IMR-90 (cell line): ENCODE data around the gene LRCH3.

ENCODE experiments used
- BHLHE40 ChIP-seq: fragments of 150-350 bp; IDR thresholded peaks from 2 replicates; pipeline ENCODE4 v1.6.1; 2016; ENCODE audit warnings: mild to moderate bottlenecking, low read depth, low read length
- CEBPB ChIP-seq: IDR thresholded peaks from 2 replicates; pipeline ENCODE4 v1.6.1; 2012; ENCODE audit warnings: low read depth, low read length, improper control_type of control experiment
- CHD1 ChIP-seq: IDR thresholded peaks from 2 replicates; pipeline ENCODE4 v1.6.1; 2012; ENCODE audit warnings: low read depth, low read length, improper control_type of control experiment
- MXI1 ChIP-seq: IDR thresholded peaks from 2 replicates; pipeline ENCODE4 v1.6.1; 2012; ENCODE audit warnings: low read depth, mild to moderate bottlenecking, low read length, moderate library complexity, borderline replicate concordance
- NFE2L2 ChIP-seq: fragments of 150-350 bp; IDR thresholded peaks from 2 replicates; pipeline ENCODE4 v1.6.1; 2016; ENCODE audit warnings: low read depth, mild to moderate bottlenecking, low read length
- POLR2A ChIP-seq: IDR thresholded peaks from 2 replicates; pipeline ENCODE4 v1.6.1; 2012; ENCODE audit warnings: mild to moderate bottlenecking, low read depth, low read length
- RCOR1 ChIP-seq: IDR thresholded peaks from 2 replicates; pipeline ENCODE4 v1.6.1; 2012; ENCODE audit warnings: mild to moderate bottlenecking, low read length, improper control_type of control experiment; ENCODE audit not compliant: insufficient replicate concordance
- RFX5 ChIP-seq: IDR thresholded peaks from 2 replicates; pipeline ENCODE4 v1.8.0; 2012; ENCODE audit warnings: low read depth, mild to moderate bottlenecking, low read length, moderate library complexity
- SMC3 ChIP-seq: fragments of 150-350 bp; IDR thresholded peaks from 2 replicates; pipeline ENCODE4 v1.6.1; 2016; ENCODE audit warnings: low read depth, mild to moderate bottlenecking, antibody characterized with exemption, low read length, moderate library complexity
- TF ChIP-seq, protein P1 (sequence below): conservative IDR thresholded peaks from 2 replicates; pipeline ENCODE4 v1.5.1; 2012; ENCODE audit warnings: mild to moderate bottlenecking, low read depth, low read length, improper control_type of control experiment

GRCh38 chr3:197784019-197784585 is 7.0 kb upstream of the LRCH3 start:
- TF ChIP-seq, protein P1, sequence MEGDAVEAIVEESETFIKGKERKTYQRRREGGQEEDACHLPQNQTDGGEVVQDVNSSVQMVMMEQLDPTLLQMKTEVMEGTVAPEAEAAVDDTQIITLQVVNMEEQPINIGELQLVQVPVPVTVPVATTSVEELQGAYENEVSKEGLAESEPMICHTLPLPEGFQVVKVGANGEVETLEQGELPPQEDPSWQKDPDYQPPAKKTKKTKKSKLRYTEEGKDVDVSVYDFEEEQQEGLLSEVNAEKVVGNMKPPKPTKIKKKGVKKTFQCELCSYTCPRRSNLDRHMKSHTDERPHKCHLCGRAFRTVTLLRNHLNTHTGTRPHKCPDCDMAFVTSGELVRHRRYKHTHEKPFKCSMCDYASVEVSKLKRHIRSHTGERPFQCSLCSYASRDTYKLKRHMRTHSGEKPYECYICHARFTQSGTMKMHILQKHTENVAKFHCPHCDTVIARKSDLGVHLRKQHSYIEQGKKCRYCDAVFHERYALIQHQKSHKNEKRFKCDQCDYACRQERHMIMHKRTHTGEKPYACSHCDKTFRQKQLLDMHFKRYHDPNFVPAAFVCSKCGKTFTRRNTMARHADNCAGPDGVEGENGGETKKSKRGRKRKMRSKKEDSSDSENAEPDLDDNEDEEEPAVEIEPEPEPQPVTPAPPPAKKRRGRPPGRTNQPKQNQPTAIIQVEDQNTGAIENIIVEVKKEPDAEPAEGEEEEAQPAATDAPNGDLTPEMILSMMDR, result no peak
- no peak for TF ChIP-seq BHLHE40
- TF ChIP-seq RCOR1, result no peak
- TF ChIP-seq RFX5, result no peak
- TF ChIP-seq POLR2A, result no peak
- no peak for TF ChIP-seq SMC3
- no peak for TF ChIP-seq CEBPB
- no peak for TF ChIP-seq MXI1
- TF ChIP-seq NFE2L2, result no peak
- no peak for TF ChIP-seq CHD1
